UCSD-AML1 (cell line): ENCODE data around the gene AAK1.
A peak's percentile ranks its signal among the peaks of the same experiment; 100 is the strongest.
"Not testable (repeated sequence)": the region's sequence is repeated elsewhere in the genome, so short reads cannot be mapped to it uniquely, and the experiment has no call there.

Experiments
- DNase-seq: peaks from one replicate; lab custom pipeline; 2025; ENCODE audit not compliant: unreplicated experiment; lab: John Stamatoyannopoulos, UW

The AAK1 gene

GRCh38 chr2:69643602-69644505 is at the start of gene AAK1:
Gene AAK1 (minus strand): TSS chr2:69643739. CDS start chr2:69643040, 699 bp downstream.
- peak; percentile 96 for DNase-seq

DNA sequence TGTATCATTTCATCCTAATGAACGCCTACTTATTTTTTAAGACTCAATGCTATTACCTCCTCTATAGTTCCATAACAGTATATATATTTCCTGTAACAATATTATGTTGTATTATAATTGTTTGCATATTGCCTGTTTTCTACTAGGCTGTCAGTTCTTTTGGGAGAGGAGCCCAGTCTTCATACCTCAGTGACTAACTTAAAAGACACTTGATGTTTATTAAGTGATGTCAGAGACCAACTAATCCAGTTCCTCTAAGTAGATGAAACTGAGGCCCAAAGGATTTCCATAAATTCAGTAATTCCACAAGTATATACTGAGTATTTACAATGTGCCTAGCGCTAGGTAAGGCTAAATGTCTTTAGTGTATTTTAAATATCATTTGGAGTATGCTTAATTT is 48.9 kb upstream of the AAK1 start:
- DNase-seq: no peak

DNA sequence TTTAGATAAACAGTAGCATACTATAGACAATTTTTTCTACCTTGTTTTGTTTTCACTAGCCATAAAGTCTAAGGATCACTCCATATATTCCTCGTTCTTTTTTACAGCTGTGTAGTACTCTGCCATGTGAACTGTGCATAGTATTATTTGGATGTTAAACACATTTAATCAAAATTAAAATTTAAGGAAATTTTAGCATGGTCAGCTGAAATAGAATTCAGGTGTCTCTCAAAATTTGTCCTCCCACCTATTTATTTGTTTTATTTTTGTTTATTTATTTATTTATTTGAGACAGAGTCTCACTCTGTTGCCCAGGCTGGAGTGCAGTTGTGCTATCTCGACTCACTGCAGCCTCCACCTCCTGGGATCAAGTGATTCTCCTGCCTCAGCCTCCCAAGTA is 46.4 kb upstream of the AAK1 start:
- DNase-seq: no peak

GRCh38 chr2:69689466-69689865 is 45.9 kb upstream of the AAK1 start:
- no peak for DNase-seq

DNA sequence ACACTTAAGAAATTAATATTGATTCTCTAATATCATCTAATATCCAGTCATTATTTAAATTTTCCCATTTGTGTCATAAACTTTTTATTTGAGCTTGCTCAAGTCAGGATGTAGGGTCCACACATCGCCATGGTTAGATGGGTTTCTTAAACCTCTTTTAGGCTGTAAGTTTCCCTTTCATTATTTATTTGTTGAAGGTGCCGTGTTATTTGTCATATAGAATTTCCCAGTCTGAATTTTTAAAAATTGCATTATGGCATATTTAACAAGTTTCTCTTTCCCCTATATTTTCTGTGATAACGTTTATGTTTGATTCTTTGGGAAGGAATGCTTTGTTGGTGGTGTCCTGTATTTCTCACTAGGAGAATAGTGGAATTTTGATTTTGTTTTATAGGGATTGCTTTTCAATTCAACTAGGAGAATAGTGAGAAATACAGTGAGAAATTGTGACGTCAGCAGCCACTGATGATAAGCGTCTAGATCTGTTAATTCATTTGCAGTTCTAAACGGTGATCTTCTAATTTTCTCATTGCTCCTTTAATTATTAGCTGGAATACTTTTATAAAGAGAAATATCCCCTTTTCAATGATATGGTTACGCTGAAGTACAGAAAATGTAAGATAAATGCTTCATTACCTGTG is 44.6 kb upstream of the AAK1 start:
- DNase-seq: no peak

DNA sequence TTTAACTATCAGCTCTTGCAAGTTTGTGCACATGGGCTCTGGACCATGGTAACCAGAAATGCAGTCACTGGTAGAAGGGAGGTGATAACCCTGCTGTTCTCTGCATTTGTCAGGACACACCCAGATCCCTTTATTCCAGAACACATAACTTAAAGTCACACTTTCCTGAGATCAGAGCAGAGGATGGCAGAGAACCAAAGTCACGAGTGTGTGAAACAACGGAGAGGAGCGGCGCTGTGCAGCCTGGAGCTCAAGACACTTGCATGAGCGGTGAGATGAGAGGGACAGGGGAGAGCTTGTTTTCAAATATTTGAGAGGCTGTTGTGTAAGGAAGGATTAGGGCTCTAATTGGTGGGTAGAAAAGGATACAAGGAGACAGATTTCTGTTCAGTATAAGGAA is 43.3 kb upstream of the AAK1 start:
- no peak for DNase-seq

DNA sequence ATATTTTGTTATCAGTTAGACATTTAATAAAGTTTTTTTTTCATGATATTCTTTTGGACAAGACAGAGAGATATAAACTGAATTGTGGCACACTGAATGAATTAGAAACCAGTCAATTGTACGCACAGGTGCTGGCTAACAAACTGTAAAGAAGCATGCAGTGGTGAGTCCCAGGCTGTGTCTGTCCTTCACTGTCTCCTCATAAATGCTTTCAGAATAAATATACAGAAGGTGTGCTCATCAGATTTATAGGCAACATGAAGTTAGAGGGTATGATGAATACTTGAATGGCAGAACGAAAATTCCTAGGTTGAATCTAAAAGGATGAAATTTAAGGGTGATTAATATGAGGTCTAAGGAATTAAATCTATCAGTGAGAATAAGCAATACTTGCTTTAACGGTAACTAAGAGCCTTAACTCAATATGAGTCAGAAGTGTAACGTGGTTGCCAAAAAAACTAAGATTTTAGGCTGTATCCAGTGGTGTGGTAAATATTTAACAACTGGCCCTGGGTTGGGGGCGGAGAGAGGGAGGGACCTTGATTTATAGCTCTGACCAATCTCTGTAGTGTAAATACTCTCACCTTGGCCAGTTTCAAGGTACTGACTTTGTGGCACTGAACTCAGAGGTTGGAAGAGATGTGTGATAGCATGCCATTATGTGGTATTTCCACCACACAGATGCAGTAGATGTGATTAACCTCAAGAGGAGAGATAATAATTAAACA is 41.9 kb upstream of the AAK1 start:
- DNase-seq: no peak

DNA sequence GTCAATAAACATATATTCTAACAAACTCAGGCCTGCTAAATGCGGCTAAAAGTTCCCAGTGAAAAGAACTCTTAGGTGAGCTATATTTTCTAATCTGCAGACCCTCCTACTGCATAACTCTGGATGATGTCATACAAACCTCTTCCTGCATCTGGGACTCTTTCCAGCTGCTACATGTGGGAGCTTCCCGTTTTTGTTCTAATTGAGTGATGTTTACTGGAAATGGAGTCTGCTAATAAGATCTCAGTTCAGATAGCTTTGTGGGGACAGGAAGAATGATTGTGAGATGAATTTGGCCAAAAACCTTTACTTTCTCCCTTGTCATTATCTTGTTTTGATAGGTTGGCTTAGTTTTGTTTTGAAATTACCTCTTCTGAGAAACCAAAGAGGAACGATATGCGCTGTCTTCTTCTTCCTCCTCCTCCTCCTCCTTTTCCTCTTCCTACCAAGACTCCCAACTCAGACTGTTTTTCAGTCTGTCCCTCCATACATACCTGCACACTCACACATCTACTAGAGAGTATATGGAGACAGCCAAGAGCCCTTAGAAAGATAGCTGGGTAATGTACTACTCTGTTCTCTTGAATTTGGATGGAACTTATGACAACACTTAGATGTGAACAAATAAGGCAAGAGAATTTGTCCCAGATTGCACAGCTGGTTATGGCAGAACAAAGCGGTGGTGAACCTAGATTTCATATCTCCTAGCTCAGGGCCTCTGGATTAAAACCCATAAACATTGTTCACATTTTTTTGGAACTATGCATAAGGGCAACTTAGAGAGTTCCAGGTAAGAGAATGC is 39.8 kb upstream of the AAK1 start:
- no peak for DNase-seq

DNA sequence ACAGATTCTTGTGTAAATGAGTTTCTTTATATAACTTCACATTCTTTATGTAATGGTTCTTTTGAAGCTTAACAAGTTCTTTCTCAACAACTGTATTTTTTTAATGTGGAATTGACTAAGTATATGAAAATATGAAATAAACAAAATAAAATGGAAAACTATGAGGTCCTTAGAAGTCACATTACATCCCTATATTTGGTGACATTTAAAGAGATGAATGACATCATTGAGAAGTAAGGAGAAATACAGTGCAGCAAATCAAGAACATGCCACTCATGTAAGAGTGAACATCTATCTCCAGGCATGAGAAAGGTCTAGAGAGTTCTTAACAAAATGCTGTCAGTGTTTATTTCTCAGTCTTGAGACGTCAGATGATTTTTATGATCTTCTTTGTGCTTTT is 39.0 kb upstream of the AAK1 start:
- DNase-seq: no peak

DNA sequence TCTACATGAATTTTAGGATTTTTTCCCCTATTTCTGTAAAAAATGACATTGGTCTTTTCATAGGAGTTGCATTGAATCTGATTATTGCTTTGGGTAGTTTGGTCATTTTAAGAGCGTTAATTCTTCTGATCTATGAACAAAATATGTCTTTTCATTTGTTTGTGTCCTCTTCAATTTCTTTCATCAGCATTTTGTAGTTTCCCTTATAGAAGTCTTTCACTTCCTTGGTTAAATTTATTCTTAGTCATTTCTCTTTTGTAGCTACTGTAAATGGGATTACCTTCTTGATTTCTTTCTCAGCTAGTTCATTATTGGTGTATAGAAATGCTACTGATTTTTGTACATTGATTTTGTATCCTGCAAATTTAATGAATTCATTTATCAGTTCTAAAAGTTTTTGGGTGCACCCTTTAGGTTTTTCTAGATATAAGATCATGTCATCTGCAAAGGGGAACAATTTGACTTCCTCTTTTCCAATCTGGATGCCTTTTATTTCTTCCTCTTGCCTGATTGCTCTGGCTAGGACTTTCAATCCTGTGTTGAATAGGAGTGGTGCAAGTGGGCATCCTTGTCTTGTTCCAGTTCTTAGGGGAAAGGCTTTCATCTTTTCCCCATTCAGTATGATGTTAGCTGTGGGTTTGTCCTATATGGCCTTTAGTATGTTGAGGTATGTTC is 36.6 kb upstream of the AAK1 start:
- no peak for DNase-seq

DNA sequence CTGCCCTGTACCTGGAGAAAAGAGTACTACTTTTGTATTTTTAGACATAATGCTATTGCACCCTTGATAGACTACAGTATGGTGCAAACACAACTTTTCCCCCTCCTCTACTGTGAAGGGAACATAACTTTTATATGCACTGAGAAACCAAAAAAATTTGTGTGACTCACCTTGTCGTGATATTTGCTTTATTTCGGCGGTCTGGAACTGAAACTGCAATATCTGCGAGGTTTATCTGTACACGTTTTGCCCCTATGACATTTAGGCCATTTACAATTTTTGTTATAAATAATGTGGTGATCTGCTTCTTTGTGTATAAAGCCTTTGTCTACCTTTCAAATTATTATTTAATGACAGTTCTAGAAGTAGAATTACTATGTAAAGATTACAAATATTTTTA is 34.4 kb upstream of the AAK1 start:
- DNase-seq: no peak

GRCh38 chr2:69676146-69676545 is 32.6 kb upstream of the AAK1 start:
- no peak for DNase-seq

DNA sequence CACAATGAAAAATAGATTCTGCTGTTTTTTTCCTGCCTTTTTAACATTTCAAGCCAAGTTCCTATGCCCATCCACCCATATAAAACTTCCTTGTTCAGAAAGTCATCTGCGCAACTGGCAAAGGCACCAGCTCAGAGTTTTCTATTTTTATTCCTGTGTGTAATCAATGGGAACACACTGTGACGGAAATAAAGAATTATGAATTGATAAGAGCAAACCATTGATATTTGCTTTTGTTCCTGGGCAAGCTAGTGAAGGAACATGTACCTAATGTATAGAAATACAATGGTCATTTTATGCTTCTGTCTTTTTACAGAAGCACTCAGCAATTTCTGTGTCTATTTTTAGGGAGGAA is 30.8 kb upstream of the AAK1 start:
- no peak for DNase-seq

GRCh38 chr2:69673098-69673497 is 29.6 kb upstream of the AAK1 start:
- DNase-seq: not testable (repeated sequence)

GRCh38 chr2:69669666-69670065 is 26.1 kb upstream of the AAK1 start:
- no peak for DNase-seq

- DNase-seq: no peak
These were observed 25.1 kb upstream of the AAK1 start for GRCh38 chr2:69668598-69668997.

DNA sequence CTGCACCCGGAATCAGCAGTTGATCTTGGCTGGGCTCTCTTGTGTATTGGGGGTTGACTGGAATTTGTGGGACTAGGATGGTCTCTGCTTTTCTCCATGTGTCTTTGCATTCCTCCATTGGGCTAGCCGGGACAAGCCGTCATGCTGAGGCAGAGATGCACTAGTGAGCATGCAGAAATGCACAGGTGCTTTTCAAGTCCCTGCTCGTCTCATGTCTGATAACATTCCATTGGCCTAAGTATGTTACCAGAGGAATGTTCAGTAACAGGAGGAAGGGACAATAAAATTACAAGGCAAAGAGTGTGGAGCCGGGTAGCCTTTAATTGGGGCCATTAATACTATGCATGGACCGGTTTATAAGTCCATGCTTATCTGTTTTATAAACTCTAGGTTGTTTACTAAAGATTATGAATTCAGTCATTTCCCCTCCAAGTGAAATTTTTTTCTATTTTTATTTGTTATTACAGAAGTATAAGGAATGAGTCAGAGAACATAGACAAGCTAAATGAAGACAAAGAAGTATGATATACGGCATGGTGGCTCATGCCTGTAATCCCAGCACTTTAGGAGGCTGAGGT is 24.4 kb upstream of the AAK1 start:
- no peak for DNase-seq

GRCh38 chr2:69665152-69665551 is 21.6 kb upstream of the AAK1 start:
- no peak for DNase-seq

GRCh38 chr2:69663860-69664259 is 20.3 kb upstream of the AAK1 start:
- no peak for DNase-seq

GRCh38 chr2:69662547-69662946 is 19.0 kb upstream of the AAK1 start:
- DNase-seq: not testable (repeated sequence)
